IMR-90 (cell line): ENCODE measurements around the gene MORF4L2. TPM values are rescaled to one million over a fixed set of nuclear protein-coding genes. Genes with fewer than 3 reads are reported as not detected.
A peak's percentile ranks its signal among the peaks of the same experiment; 100 is the strongest.

ENCODE experiments used
- ATAC-seq: fragments of 200-7000 bp; cut with Tn5 transposase; 2 replicates; pipeline ENCODE4 v1.9.1; 2020; ENCODE audit warnings: low read depth, mild to moderate bottlenecking, moderate library complexity
- BruUV-seq: library from RNA; stranded (reverse); fragments of 400-500 nt; replicated peaks from 2 replicates; lab custom pipeline; 2021; lab: Mats Ljungman, UMichigan
- CTCF ChIA-PET: fragments of 300-600 bp; formaldehyde crosslinking; extraction: SDS; loops from one replicate; lab custom pipeline; 2021; ENCODE audit warnings: antibody characterized with exemption; lab: Yijun Ruan, JAX
- POLR2A ChIA-PET: fragments of 300-600 bp; sonication (Branson Sonifier 250); formaldehyde crosslinking; loops from one replicate; lab custom pipeline; 2022; ENCODE audit warnings: antibody characterized with exemption; ENCODE audit not compliant: unreplicated experiment; lab: Charles Lee
- DNase-seq: peaks from one replicate; pipeline ENCODE4 v3.0.0; 2013
- H2AFZ ChIP-seq: replicated peaks from 2 replicates; pipeline ENCODE3; 2013; ENCODE audit warnings: low read length, mild to moderate bottlenecking; ENCODE audit not compliant: poor library complexity
- H2AK5ac ChIP-seq: 2 replicates; pipeline ENCODE4 v1.6.1; 2013; ENCODE audit warnings: low read depth, low read length, inconsistent platforms
- H2AK9ac ChIP-seq: replicated peaks from 2 replicates; pipeline ENCODE3; 2013; ENCODE audit warnings: mild to moderate bottlenecking, low read depth, low read length, moderate library complexity; ENCODE audit not compliant: poor library complexity
- H2BK120ac ChIP-seq: 2 replicates; pipeline ENCODE4 v1.6.1; 2013; ENCODE audit warnings: low read depth, low read length, inconsistent platforms
- H2BK15ac ChIP-seq: 3 replicates; pipeline ENCODE4 v1.6.1; 2013; ENCODE audit warnings: low read depth, low read length, inconsistent platforms
- H2BK20ac ChIP-seq: 2 replicates; pipeline ENCODE4 v1.6.1; 2013; ENCODE audit warnings: low read depth, mild to moderate bottlenecking, inconsistent platforms, low read length, moderate library complexity
- H2BK5ac ChIP-seq: 2 replicates; pipeline ENCODE4 v1.6.1; 2013; ENCODE audit warnings: mild to moderate bottlenecking, low read depth, low read length, inconsistent platforms; ENCODE audit not compliant: poor library complexity, severe bottlenecking
- H3K14ac ChIP-seq: replicated peaks from 2 replicates; pipeline ENCODE4 v1.6.1; 2013; ENCODE audit warnings: low read depth, low read length, inconsistent platforms
- H3K18ac ChIP-seq: 2 replicates; pipeline ENCODE4 v1.6.1; 2013; ENCODE audit warnings: low read depth, low read length, control low read depth
- H3K23ac ChIP-seq: 2 replicates; pipeline ENCODE4 v1.6.1; 2013; ENCODE audit warnings: low read depth, low read length, inconsistent platforms
- H3K27ac ChIP-seq: 2 replicates; pipeline ENCODE4 v1.5.1; 2013; ENCODE audit warnings: mild to moderate bottlenecking, control low read depth, low read length; ENCODE audit not compliant: insufficient read depth
- H3K27me3 ChIP-seq: 2 replicates; pipeline ENCODE4 v1.6.1; 2013; ENCODE audit warnings: low read length; ENCODE audit not compliant: control insufficient read depth, insufficient read depth
- H3K36me3 ChIP-seq: 2 replicates; pipeline ENCODE4 v1.6.1; 2013; ENCODE audit warnings: low read length, mixed read lengths; ENCODE audit not compliant: control insufficient read depth, insufficient read depth
- H3K4ac ChIP-seq: 2 replicates; pipeline ENCODE4 v1.6.1; 2013; ENCODE audit warnings: low read depth, low read length, inconsistent platforms
- H3K4me1 ChIP-seq: 2 replicates; pipeline ENCODE4 v1.6.1; 2013; ENCODE audit warnings: low read length, mixed read lengths; ENCODE audit not compliant: control insufficient read depth, insufficient read depth
- H3K4me2 ChIP-seq: 2 replicates; pipeline ENCODE4 v1.6.1; 2013; ENCODE audit warnings: low read depth, mild to moderate bottlenecking, control low read depth, low read length, moderate library complexity
- H3K4me3 ChIP-seq: 2 replicates; pipeline ENCODE4 v1.5.1; 2013; ENCODE audit warnings: low read depth, mild to moderate bottlenecking, control low read depth, low read length, moderate library complexity; ENCODE audit not compliant: insufficient read depth
- H3K56ac ChIP-seq: 2 replicates; pipeline ENCODE4 v1.6.1; 2013; ENCODE audit warnings: low read length, inconsistent platforms; ENCODE audit not compliant: insufficient read depth; ENCODE audit errors: extremely low read depth
- H3K79me1 ChIP-seq, 2 experiments: 2 replicates each; pipeline ENCODE4 v1.6.1; 2013; ENCODE audit warnings: low read length in 2 of 2, inconsistent platforms in 1 of 2, low read depth in 1 of 2
- H3K9ac ChIP-seq: 2 replicates; pipeline ENCODE4 v1.6.1; 2013; ENCODE audit warnings: low read depth, low read length, control low read depth
- H3K9me1 ChIP-seq: 2 replicates; pipeline ENCODE4 v1.6.1; 2013; ENCODE audit warnings: low read length, inconsistent platforms; ENCODE audit not compliant: insufficient read depth
- H3K9me3 ChIP-seq: 2 replicates; pipeline ENCODE4 v1.6.1; 2013; ENCODE audit warnings: low read length; ENCODE audit not compliant: control insufficient read depth, insufficient read depth
- H4K20me1 ChIP-seq: 2 replicates; pipeline ENCODE4 v1.6.1; 2013; ENCODE audit warnings: low read length, inconsistent platforms; ENCODE audit not compliant: insufficient read depth
- H4K5ac ChIP-seq: 2 replicates; pipeline ENCODE4 v1.6.1; 2013; ENCODE audit warnings: mild to moderate bottlenecking, low read depth, low read length, control low read depth
- H4K8ac ChIP-seq, 2 experiments: 2 replicates each; pipeline ENCODE4 v1.6.1; 2013; ENCODE audit warnings: low read depth in 2 of 2, low read length in 2 of 2, control low read depth in 1 of 2, inconsistent platforms in 1 of 2
- H4K91ac ChIP-seq: 2 replicates; pipeline ENCODE4 v1.6.1; 2013; ENCODE audit warnings: low read depth, low read length, inconsistent platforms; ENCODE audit not compliant: insufficient read depth
- BHLHE40 ChIP-seq: fragments of 150-350 bp; IDR thresholded peaks from 2 replicates; pipeline ENCODE4 v1.6.1; 2016; ENCODE audit warnings: mild to moderate bottlenecking, low read depth, low read length
- CEBPB ChIP-seq: IDR thresholded peaks from 2 replicates; pipeline ENCODE4 v1.6.1; 2012; ENCODE audit warnings: low read depth, low read length, improper control_type of control experiment
- FOS ChIP-seq: fragments of 150-350 bp; IDR thresholded peaks from 2 replicates; pipeline ENCODE4 v1.6.1; 2016; ENCODE audit warnings: low read depth, low read length
- MAFK ChIP-seq: IDR thresholded peaks from 2 replicates; pipeline ENCODE4 v1.6.1; 2012; ENCODE audit warnings: low read depth, low read length, improper control_type of control experiment
- MAZ ChIP-seq: IDR thresholded peaks from 2 replicates; pipeline ENCODE4 v1.6.1; 2012; ENCODE audit warnings: low read depth, mild to moderate bottlenecking, low read length, improper control_type of control experiment, moderate library complexity, borderline replicate concordance
- MXI1 ChIP-seq: IDR thresholded peaks from 2 replicates; pipeline ENCODE4 v1.6.1; 2012; ENCODE audit warnings: low read depth, mild to moderate bottlenecking, low read length, moderate library complexity, borderline replicate concordance
- NFE2L2 ChIP-seq: fragments of 150-350 bp; IDR thresholded peaks from 2 replicates; pipeline ENCODE4 v1.6.1; 2016; ENCODE audit warnings: low read depth, mild to moderate bottlenecking, low read length
- POLR2A ChIP-seq: IDR thresholded peaks from 2 replicates; pipeline ENCODE4 v1.6.1; 2012; ENCODE audit warnings: mild to moderate bottlenecking, low read depth, low read length
- RAD21 ChIP-seq: IDR thresholded peaks from 2 replicates; pipeline ENCODE4 v1.6.1; 2012; ENCODE audit warnings: low read length, improper control_type of control experiment
- RCOR1 ChIP-seq: IDR thresholded peaks from 2 replicates; pipeline ENCODE4 v1.6.1; 2012; ENCODE audit warnings: mild to moderate bottlenecking, low read length, improper control_type of control experiment; ENCODE audit not compliant: insufficient replicate concordance
- RFX5 ChIP-seq: IDR thresholded peaks from 2 replicates; pipeline ENCODE4 v1.8.0; 2012; ENCODE audit warnings: low read depth, mild to moderate bottlenecking, low read length, moderate library complexity
- WGBS, 2 experiments: methylation state at CpG; one replicate each; pipeline versions ENCODE4 v1.1.5 to v1.1.7; 2013; ENCODE audit warnings: missing lambda C conversion rate in 2 of 2; ENCODE audit not compliant: insufficient read length in 1 of 2; ENCODE audit errors: extremely low coverage in 2 of 2; 5-methylcytosine and 5-hydroxymethylcytosine counted together
- dilution Hi-C: fragments of 300-500 bp; cut with HindIII; formaldehyde crosslinking; loops from one replicate; pipeline ENCODE4 v1.14.3; 2018; ENCODE audit warnings: low sequenced_read_pairs; ENCODE audit not compliant: unreplicated experiment
- in situ Hi-C: fragments of 300-500 bp; cut with MboI; formaldehyde crosslinking; loops from 3 replicates; pipeline ENCODE4 v1.14.3; 2019; ENCODE audit warnings: low sequenced_read_pairs, inconsistent platforms, mixed read lengths
- intact Hi-C: fragments of 100-400 bp; cut with micrococcal nuclease; formaldehyde crosslinking; loops from 2 replicates; pipeline ENCODE4 v1.10.0; 2022
- polyA plus RNA-seq, 3 experiments: library from polyadenylated mRNA; depleted of rRNA; stranded (reverse); fragments of >200 nt; gene quantifications; 2 replicates each; pipeline ENCODE4 v1.2.3, GENCODE V29; 2012; ENCODE audit warnings: low replicate concordance in 1 of 3
- total RNA-seq: library from RNA; depleted of rRNA; stranded (reverse); fragments of >200 nt; gene quantifications from 2 replicates; pipeline ENCODE4 v1.2.3, GENCODE V29; 2012
- TF ChIP-seq, protein P1 (sequence below): fragments of 150-350 bp; IDR thresholded peaks from 2 replicates; pipeline ENCODE4 v1.6.1; 2017; ENCODE audit warnings: mild to moderate bottlenecking, antibody characterized with exemption, low read length, low read depth
- TF ChIP-seq, protein P2 (sequence below): fragments of 150-350 bp; IDR thresholded peaks from 2 replicates; pipeline ENCODE4 v1.6.1; 2016; ENCODE audit warnings: low read depth, mild to moderate bottlenecking, low read length, moderate library complexity, borderline replicate concordance

The MORF4L2 gene
- total and polyA plus RNA-seq, 2 of the 4 experiments (the other 2 are of a cell fraction) = 795 to 1,218 TPM

DNA sequence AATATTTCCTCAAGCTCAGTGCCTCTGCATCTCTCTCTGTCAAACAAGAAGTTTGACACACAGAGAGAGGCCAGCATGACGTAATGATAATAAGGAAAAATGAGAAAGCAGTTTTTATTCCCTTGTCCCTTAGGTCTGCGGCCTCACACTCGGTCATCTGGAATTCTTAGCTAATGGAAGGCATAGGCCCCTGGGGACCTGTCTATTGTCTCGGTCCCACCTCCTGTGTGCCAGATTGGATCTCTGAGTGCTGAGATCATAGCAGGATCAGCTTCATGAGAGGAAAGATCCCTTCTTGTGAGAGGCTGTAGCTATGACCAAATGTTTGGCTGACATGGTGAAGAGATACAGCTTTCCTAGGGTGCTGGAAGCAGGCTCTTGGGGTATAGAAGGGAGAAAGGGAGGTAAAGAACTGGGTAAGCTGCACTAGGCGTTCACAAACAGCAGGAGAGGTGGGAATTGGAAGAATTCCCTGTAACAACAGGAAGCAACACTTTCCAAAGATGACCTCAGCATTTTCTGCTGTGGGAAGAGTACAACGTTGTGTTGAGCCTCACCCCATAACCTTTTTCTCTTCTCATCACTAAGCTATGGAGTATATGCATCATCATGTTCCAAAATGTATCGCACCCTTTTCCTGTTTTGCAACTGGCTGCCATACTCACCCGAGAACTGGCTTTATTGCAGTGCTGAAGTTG is 44.4 kb upstream of the MORF4L2 start (continued):
- TF ChIP-seq RCOR1 = no peak
- no peak for TF ChIP-seq POLR2A

DNA sequence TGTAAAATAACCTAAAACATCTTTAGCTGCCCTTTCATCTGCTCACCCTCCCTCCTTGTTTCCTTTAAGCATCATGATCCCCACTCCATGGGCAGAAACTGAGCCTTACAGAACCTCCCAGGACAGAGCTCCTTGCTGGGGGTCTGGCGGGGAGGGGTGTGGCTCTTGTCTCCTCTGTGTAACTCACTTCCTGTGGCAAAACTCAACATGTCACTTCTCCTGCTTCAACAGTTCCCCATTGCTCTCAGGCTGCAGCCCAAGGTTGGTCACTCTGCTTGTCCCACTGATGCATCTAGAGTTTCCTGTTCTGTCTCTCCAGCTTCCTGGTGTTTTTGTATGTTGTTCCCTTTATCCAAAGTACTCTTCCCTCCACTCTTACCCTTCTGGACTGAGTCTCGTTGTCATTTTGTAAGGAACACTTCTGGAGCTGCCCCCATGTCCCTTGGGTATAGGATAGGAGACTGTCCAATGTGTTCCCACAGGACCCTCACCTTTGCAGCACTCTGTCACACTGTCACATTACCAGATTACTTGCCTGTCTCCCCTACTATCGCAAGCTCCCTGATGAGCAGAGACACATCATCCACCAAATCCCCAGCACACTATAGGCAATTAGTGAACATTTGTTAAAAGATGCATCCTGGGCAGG is 43.8 kb upstream of the MORF4L2 start:
- H2BK20ac ChIP-seq = peak overlapping the region; percentile 2
- no peak for DNase-seq
- CTCF ChIA-PET = interaction anchor here (0.6 kb wide), 1 partner anchor 30 kb away, joined by 4 read pairs; no protein-coding TSS in a partner anchor
- WGBS, 2 experiments = no CpG with 5 or more reads among the region's 3 CpGs
- peaks cover 8% of the 10 kb centered on the region for H3K4me1 ChIP-seq
- H3K9me1 ChIP-seq = peaks cover 6% of the 10 kb centered on the region; the same call in 1 of the 2 replicates
- H3K9me3 ChIP-seq = no peaks in the 10 kb centered on the region
- H2BK120ac ChIP-seq = peak overlapping the region; percentile 66; the same call in 1 of the 2 replicates
- ATAC-seq = no peak
- peak overlapping the region; percentile 51; the same call in 1 of the 2 replicates for H3K14ac ChIP-seq
- no peak overlapping the region for H3K9ac ChIP-seq
- H3K27me3 ChIP-seq = peaks cover 11% of the 10 kb centered on the region
- H2BK5ac ChIP-seq = no peak overlapping the region
- H4K20me1 ChIP-seq = no peaks in the 10 kb centered on the region
- H3K56ac ChIP-seq = no peak overlapping the region
- peak overlapping the region; percentile 64; the same call in 1 of the 2 replicates for H4K5ac ChIP-seq
- H3K18ac ChIP-seq = no peak overlapping the region
- no peak overlapping the region for H4K91ac ChIP-seq
- no peak overlapping the region for H3K4me2 ChIP-seq
- no TSS peak for BruUV-seq
- H2AK9ac ChIP-seq = no peak overlapping the region
- H3K4ac ChIP-seq = peak overlapping the region; percentile 26
- no peak overlapping the region for H2AK5ac ChIP-seq
- H3K23ac ChIP-seq = 0 out of 2 replicates have a peak overlapping the region, but pooled peaks have one; percentile 17
- peak overlapping the region; percentile 59; the same call in 1 of the 2 replicates for H3K27ac ChIP-seq
- dilution Hi-C loops = no loop called here
- TF ChIP-seq NFE2L2 (no peak), POLR2A (no peak), RCOR1 (no peak), MAFK (no peak), RFX5 (no peak), MAZ (no peak), BHLHE40 (no peak), CEBPB (no peak), MXI1 (no peak), FOS (no peak), RAD21 (no peak)
- TF ChIP-seq, protein P1, sequence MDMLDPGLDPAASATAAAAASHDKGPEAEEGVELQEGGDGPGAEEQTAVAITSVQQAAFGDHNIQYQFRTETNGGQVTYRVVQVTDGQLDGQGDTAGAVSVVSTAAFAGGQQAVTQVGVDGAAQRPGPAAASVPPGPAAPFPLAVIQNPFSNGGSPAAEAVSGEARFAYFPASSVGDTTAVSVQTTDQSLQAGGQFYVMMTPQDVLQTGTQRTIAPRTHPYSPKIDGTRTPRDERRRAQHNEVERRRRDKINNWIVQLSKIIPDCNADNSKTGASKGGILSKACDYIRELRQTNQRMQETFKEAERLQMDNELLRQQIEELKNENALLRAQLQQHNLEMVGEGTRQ = no peak
- TF ChIP-seq, protein P2, sequence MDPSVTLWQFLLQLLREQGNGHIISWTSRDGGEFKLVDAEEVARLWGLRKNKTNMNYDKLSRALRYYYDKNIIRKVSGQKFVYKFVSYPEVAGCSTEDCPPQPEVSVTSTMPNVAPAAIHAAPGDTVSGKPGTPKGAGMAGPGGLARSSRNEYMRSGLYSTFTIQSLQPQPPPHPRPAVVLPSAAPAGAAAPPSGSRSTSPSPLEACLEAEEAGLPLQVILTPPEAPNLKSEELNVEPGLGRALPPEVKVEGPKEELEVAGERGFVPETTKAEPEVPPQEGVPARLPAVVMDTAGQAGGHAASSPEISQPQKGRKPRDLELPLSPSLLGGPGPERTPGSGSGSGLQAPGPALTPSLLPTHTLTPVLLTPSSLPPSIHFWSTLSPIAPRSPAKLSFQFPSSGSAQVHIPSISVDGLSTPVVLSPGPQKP = no peak
- peak overlapping the region; percentile 4 for H2AFZ ChIP-seq
- in situ Hi-C loops = no loop called here
- POLR2A ChIA-PET = no interaction called here
- peak overlapping the region; percentile 47 to 74; a peak in 3 of 4 replicates for H4K8ac ChIP-seq
- H3K36me3 ChIP-seq = no peaks in the 10 kb centered on the region
- no peak overlapping the region for H3K4me3 ChIP-seq
- H3K79me1 ChIP-seq = no peaks in the 10 kb centered on the region
- peak overlapping the region; percentile 68; the same call in 1 of the 3 replicates for H2BK15ac ChIP-seq
- intact Hi-C loops = no loop called here
